H9 (cell line): Measurements from ENCODE around the gene GNAO1. TPM values are rescaled to one million over a fixed set of nuclear protein-coding genes. Genes with fewer than 3 reads are reported as not detected.

Experiments
- DNase-seq: peaks from one replicate; pipeline ENCODE4 v3.0.0-alpha.2; 2017
- H2AFZ ChIP-seq: one replicate; pipeline ENCODE4 v1.6.1; 2013; ENCODE audit warnings: mild to moderate bottlenecking, low read length, control low read depth, moderate library complexity
- H2AK5ac ChIP-seq: 2 replicates; pipeline ENCODE4 v1.6.1; 2013; ENCODE audit warnings: low read length, control low read depth, mixed read lengths; ENCODE audit not compliant: insufficient read length
- H2BK120ac ChIP-seq: one replicate; pipeline ENCODE4 v1.6.1; 2013; ENCODE audit warnings: low read depth, mild to moderate bottlenecking, low read length, control low read depth, inconsistent platforms; ENCODE audit not compliant: poor library complexity, severe bottlenecking
- H2BK12ac ChIP-seq: 2 replicates; pipeline ENCODE4 v1.6.1; 2013; ENCODE audit warnings: low read length, control low read depth, mixed read lengths, low read depth; ENCODE audit not compliant: insufficient read length
- H2BK15ac ChIP-seq: 2 replicates; pipeline ENCODE4 v1.6.1; 2013; ENCODE audit warnings: low read depth, low read length, control low read depth
- H2BK20ac ChIP-seq: one replicate; pipeline ENCODE4 v1.6.1; 2013; ENCODE audit warnings: low read depth, mild to moderate bottlenecking, low read length, control low read depth, inconsistent platforms; ENCODE audit not compliant: poor library complexity, severe bottlenecking
- H2BK5ac ChIP-seq: 2 replicates; pipeline ENCODE4 v1.6.1; 2013; ENCODE audit warnings: low read length, control low read depth, mixed read lengths; ENCODE audit not compliant: insufficient read length
- H3K14ac ChIP-seq: 2 replicates; pipeline ENCODE4 v1.6.1; 2013; ENCODE audit warnings: low read length, control low read depth; ENCODE audit not compliant: insufficient read depth
- H3K18ac ChIP-seq: 2 replicates; pipeline ENCODE4 v1.6.1; 2013; ENCODE audit warnings: low read depth, mild to moderate bottlenecking, mixed read lengths, low read length, control low read depth; ENCODE audit not compliant: insufficient read length
- H3K23ac ChIP-seq: 2 replicates; pipeline ENCODE4 v1.6.1; 2013; ENCODE audit warnings: low read length, control low read depth, mixed read lengths, low read depth; ENCODE audit not compliant: insufficient read length
- H3K23me2 ChIP-seq: 2 replicates; pipeline ENCODE4 v1.6.1; 2013; ENCODE audit warnings: low read depth, mild to moderate bottlenecking, mixed read lengths, low read length, control low read depth; ENCODE audit not compliant: insufficient read length, poor library complexity, severe bottlenecking
- H3K27ac ChIP-seq: 2 replicates; pipeline ENCODE4 v1.5.1; 2013; ENCODE audit warnings: low read length, control low read depth, mixed read lengths, low read depth; ENCODE audit not compliant: insufficient read length
- H3K27me3 ChIP-seq: 2 replicates; pipeline ENCODE4 v1.6.1; 2013; ENCODE audit warnings: low read length, control low read depth, inconsistent platforms; ENCODE audit not compliant: insufficient read depth
- H3K4ac ChIP-seq: 2 replicates; pipeline ENCODE4 v1.6.1; 2013; ENCODE audit warnings: low read depth, mild to moderate bottlenecking, control low read depth, inconsistent platforms, low read length, moderate library complexity
- H3K4me1 ChIP-seq: 2 replicates; pipeline ENCODE4 v1.6.1; 2013; ENCODE audit warnings: low read length, control low read depth, inconsistent platforms; ENCODE audit not compliant: insufficient read depth
- H3K4me2 ChIP-seq: 2 replicates; pipeline ENCODE4 v1.6.1; 2013; ENCODE audit warnings: low read length, control low read depth, mixed read lengths; ENCODE audit not compliant: insufficient read length, insufficient read depth
- H3K56ac ChIP-seq: 2 replicates; pipeline ENCODE4 v1.6.1; 2013; ENCODE audit warnings: low read depth, mild to moderate bottlenecking, mixed read lengths, low read length, control low read depth; ENCODE audit not compliant: insufficient read length
- H3K79me1 ChIP-seq: 2 replicates; pipeline ENCODE4 v1.6.1; 2013; ENCODE audit warnings: low read depth, mild to moderate bottlenecking, moderate library complexity, low read length, control low read depth, inconsistent platforms; ENCODE audit not compliant: insufficient read depth, poor library complexity, severe bottlenecking
- H3K79me2 ChIP-seq: 2 replicates; pipeline ENCODE4 v1.6.1; 2013; ENCODE audit warnings: low read length, control low read depth, inconsistent platforms; ENCODE audit not compliant: insufficient read depth
- H3K9ac ChIP-seq: 2 replicates; pipeline ENCODE4 v1.6.1; 2013; ENCODE audit warnings: low read length, control low read depth, mixed read lengths; ENCODE audit not compliant: insufficient read length; ENCODE audit errors: extremely low read depth
- H3K9me3 ChIP-seq: one replicate; pipeline ENCODE4 v1.6.1; 2013; ENCODE audit warnings: low read depth, low read length, inconsistent platforms; ENCODE audit not compliant: control insufficient read depth
- H3T11ph ChIP-seq: one replicate; pipeline ENCODE4 v1.6.1; 2013; ENCODE audit warnings: mild to moderate bottlenecking, low read length, control low read depth, inconsistent platforms
- H4K20me1 ChIP-seq: one replicate; pipeline ENCODE4 v1.6.1; 2013; ENCODE audit not compliant: control insufficient read depth, insufficient read length, insufficient read depth
- H4K5ac ChIP-seq: 2 replicates; pipeline ENCODE4 v1.6.1; 2013; ENCODE audit warnings: low read depth, mild to moderate bottlenecking, mixed read lengths, low read length, control low read depth; ENCODE audit not compliant: insufficient read length
- H4K8ac ChIP-seq: replicated peaks from 2 replicates; pipeline ENCODE4 v1.6.1; 2013; ENCODE audit warnings: low read length, control low read depth, mixed read lengths, low read depth; ENCODE audit not compliant: insufficient read length
- H4K91ac ChIP-seq: 2 replicates; pipeline ENCODE4 v1.6.1; 2013; ENCODE audit warnings: low read depth, mild to moderate bottlenecking, moderate library complexity, mixed read lengths, low read length, control low read depth; ENCODE audit not compliant: insufficient read length
- H3K27ac Mint-ChIP-seq, 3 experiments: 2 replicates in 2 of 3; 3 replicates in 1 of 3; pipeline ENCODE4 v1.8.0; 2020 to 2021; ENCODE audit warnings: mixed read lengths in 3 of 3, mild to moderate bottlenecking in 1 of 3, moderate library complexity in 1 of 3
- H3K27me3 Mint-ChIP-seq: 2 replicates; pipeline ENCODE4 v1.8.0; 2021; ENCODE audit warnings: low read depth, mild to moderate bottlenecking, moderate library complexity, mixed read lengths
- H3K36me3 Mint-ChIP-seq, 3 experiments: 2 replicates in 2 of 3; 3 replicates in 1 of 3; pipeline ENCODE4 v1.8.0; 2020 to 2021; ENCODE audit warnings: low read depth in 3 of 3, mixed read lengths in 3 of 3; ENCODE audit not compliant: insufficient read depth in 1 of 3
- H3K4me1 Mint-ChIP-seq, 2 experiments: 2 replicates each; pipeline ENCODE4 v1.8.0; 2020; ENCODE audit warnings: mixed read lengths in 2 of 2
- H3K4me3 Mint-ChIP-seq, 2 experiments: 2 replicates in 1 of 2; 3 replicates in 1 of 2; pipeline ENCODE4 v1.8.0; 2020 to 2021; ENCODE audit warnings: mild to moderate bottlenecking in 2 of 2, mixed read lengths in 2 of 2, moderate library complexity in 1 of 2
- H3K9me3 Mint-ChIP-seq, 2 experiments: 2 replicates in 1 of 2; 3 replicates in 1 of 2; pipeline ENCODE4 v1.8.0; 2020; ENCODE audit warnings: mild to moderate bottlenecking in 2 of 2, mixed read lengths in 2 of 2, moderate library complexity in 1 of 2
- WGBS: extraction: QIAGEN DNeasy Blood & Tissue Kit; methylation state at CpG from one replicate; pipeline ENCODE4 v1.1.7; 2013; ENCODE audit warnings: missing lambda C conversion rate, low lambda C conversion rate, mixed read lengths; ENCODE audit not compliant: insufficient read length; ENCODE audit errors: extremely low coverage; 5-methylcytosine and 5-hydroxymethylcytosine counted together
- total RNA-seq: library from RNA; stranded (reverse); gene quantifications from 2 replicates; pipeline ENCODE4 v1.2.1, GENCODE V29; 2021
- TF ChIP-seq, protein P1 (sequence below): fragments of 200-600 bp; sonication (generic); conservative IDR thresholded peaks from 3 replicates; pipeline ENCODE4 v1.8.0; 2021; ENCODE audit warnings: antibody characterized with exemption, mild to moderate bottlenecking

GNAO1 gene
- total RNA-seq, 1 experiment from 2014 or later, result 16.9 TPM

DNA sequence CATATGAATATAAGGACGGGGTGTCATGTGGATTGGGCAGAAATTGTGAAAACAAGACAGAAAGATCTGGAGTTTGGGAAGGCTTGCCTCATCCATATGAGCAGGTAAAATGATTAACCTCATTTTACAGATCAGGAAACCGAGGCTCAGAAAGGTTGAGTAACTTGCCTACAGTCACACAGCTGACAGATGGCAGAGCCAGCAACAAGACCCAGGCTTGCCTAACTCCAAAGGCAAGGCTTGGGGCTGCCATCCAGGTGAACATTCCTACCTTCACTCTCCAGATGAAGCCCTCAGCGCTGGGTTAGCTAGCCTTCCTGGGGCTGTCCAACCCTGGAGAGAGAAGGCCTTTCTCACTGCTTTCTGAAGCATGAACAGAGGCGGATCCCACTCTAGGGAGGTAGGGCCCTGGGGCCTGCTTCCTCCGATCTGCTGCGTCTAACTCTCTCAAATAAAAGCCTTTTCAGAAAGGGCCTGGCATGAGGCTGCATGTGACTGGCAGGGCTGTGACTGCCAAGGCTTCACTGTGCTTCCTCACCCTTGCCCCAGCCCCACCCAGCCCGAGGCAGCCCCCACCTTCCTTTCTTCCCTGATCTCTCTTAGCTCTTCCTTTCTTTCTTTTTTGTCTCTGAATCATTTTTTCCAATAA, 107.8 kb downstream of the GNAO1 start:
- no peak overlapping the region for H2AFZ ChIP-seq
- no peak for DNase-seq
- H3K18ac ChIP-seq, result no peak overlapping the region
- H4K8ac ChIP-seq, result no peak overlapping the region
- no peak overlapping the region for H4K91ac ChIP-seq
- H3K4me1 ChIP-seq, result peaks cover 2% of the 10 kb centered on the region; the same call in 1 of the 2 replicates
- no peak overlapping the region for H3K27ac ChIP-seq
- no peak overlapping the region for H3T11ph ChIP-seq
- no peak overlapping the region for H3K9ac ChIP-seq
- no peak overlapping the region for H2BK15ac ChIP-seq
- no peaks in the 10 kb centered on the region for H3K79me2 ChIP-seq
- no peak overlapping the region for H2BK12ac ChIP-seq
- Mint-ChIP-seq H3K4me1 (peaks cover 31 to 51% of the 10 kb centered on the region in 2 experiments), H3K9me3 (no peaks in the 10 kb centered on the region), H3K4me3 (no peak overlapping the region), H3K27me3 (peaks cover 31% of the 10 kb centered on the region), H3K27ac (no peak overlapping the region), H3K36me3 (peaks cover 0 to 3% (median 0%) of the 10 kb centered on the region in 3 experiments; a peak in 2 of 7 replicates)
- TF ChIP-seq, protein P1, sequence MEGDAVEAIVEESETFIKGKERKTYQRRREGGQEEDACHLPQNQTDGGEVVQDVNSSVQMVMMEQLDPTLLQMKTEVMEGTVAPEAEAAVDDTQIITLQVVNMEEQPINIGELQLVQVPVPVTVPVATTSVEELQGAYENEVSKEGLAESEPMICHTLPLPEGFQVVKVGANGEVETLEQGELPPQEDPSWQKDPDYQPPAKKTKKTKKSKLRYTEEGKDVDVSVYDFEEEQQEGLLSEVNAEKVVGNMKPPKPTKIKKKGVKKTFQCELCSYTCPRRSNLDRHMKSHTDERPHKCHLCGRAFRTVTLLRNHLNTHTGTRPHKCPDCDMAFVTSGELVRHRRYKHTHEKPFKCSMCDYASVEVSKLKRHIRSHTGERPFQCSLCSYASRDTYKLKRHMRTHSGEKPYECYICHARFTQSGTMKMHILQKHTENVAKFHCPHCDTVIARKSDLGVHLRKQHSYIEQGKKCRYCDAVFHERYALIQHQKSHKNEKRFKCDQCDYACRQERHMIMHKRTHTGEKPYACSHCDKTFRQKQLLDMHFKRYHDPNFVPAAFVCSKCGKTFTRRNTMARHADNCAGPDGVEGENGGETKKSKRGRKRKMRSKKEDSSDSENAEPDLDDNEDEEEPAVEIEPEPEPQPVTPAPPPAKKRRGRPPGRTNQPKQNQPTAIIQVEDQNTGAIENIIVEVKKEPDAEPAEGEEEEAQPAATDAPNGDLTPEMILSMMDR, result no peak
- H3K4ac ChIP-seq, result no peak overlapping the region
- no peak overlapping the region for H3K23ac ChIP-seq
- no peak overlapping the region for H2BK20ac ChIP-seq
- H3K4me2 ChIP-seq, result no peak overlapping the region
- H3K23me2 ChIP-seq, result no peaks in the 10 kb centered on the region
- H2AK5ac ChIP-seq, result no peak overlapping the region
- H3K27me3 ChIP-seq, result no peaks in the 10 kb centered on the region
- H3K56ac ChIP-seq, result no peak overlapping the region
- H3K14ac ChIP-seq, result no peak overlapping the region
- WGBS, result no CpG with 5 or more reads among the region's 7 CpGs
- H4K20me1 ChIP-seq, result no peaks in the 10 kb centered on the region
- H2BK120ac ChIP-seq, result no peak overlapping the region
- no peaks in the 10 kb centered on the region for H3K79me1 ChIP-seq
- H4K5ac ChIP-seq, result no peak overlapping the region
- no peak overlapping the region for H2BK5ac ChIP-seq
- no peaks in the 10 kb centered on the region for H3K9me3 ChIP-seq
